H9 (cell line): ENCODE measurements around the gene TARBP1. TPM values are rescaled to one million over a fixed set of nuclear protein-coding genes. Genes with fewer than 3 reads are reported as not detected.

ENCODE experiments used
- DNase-seq: peaks from one replicate; pipeline ENCODE4 v3.0.0-alpha.2; 2017
- H2AFZ ChIP-seq: one replicate; pipeline ENCODE4 v1.6.1; 2013; ENCODE audit warnings: mild to moderate bottlenecking, low read length, control low read depth, moderate library complexity
- H2AK5ac ChIP-seq: 2 replicates; pipeline ENCODE4 v1.6.1; 2013; ENCODE audit warnings: low read length, control low read depth, mixed read lengths; ENCODE audit not compliant: insufficient read length
- H2BK120ac ChIP-seq: one replicate; pipeline ENCODE4 v1.6.1; 2013; ENCODE audit warnings: low read depth, mild to moderate bottlenecking, low read length, control low read depth, inconsistent platforms; ENCODE audit not compliant: poor library complexity, severe bottlenecking
- H2BK12ac ChIP-seq: 2 replicates; pipeline ENCODE4 v1.6.1; 2013; ENCODE audit warnings: low read length, control low read depth, mixed read lengths, low read depth; ENCODE audit not compliant: insufficient read length
- H2BK15ac ChIP-seq: 2 replicates; pipeline ENCODE4 v1.6.1; 2013; ENCODE audit warnings: low read depth, low read length, control low read depth
- H2BK20ac ChIP-seq: one replicate; pipeline ENCODE4 v1.6.1; 2013; ENCODE audit warnings: low read depth, mild to moderate bottlenecking, low read length, control low read depth, inconsistent platforms; ENCODE audit not compliant: poor library complexity, severe bottlenecking
- H2BK5ac ChIP-seq: 2 replicates; pipeline ENCODE4 v1.6.1; 2013; ENCODE audit warnings: low read length, control low read depth, mixed read lengths; ENCODE audit not compliant: insufficient read length
- H3K14ac ChIP-seq: 2 replicates; pipeline ENCODE4 v1.6.1; 2013; ENCODE audit warnings: low read length, control low read depth; ENCODE audit not compliant: insufficient read depth
- H3K18ac ChIP-seq: 2 replicates; pipeline ENCODE4 v1.6.1; 2013; ENCODE audit warnings: low read depth, mild to moderate bottlenecking, mixed read lengths, low read length, control low read depth; ENCODE audit not compliant: insufficient read length
- H3K23ac ChIP-seq: 2 replicates; pipeline ENCODE4 v1.6.1; 2013; ENCODE audit warnings: low read length, control low read depth, mixed read lengths, low read depth; ENCODE audit not compliant: insufficient read length
- H3K23me2 ChIP-seq: 2 replicates; pipeline ENCODE4 v1.6.1; 2013; ENCODE audit warnings: low read depth, mild to moderate bottlenecking, mixed read lengths, low read length, control low read depth; ENCODE audit not compliant: insufficient read length, poor library complexity, severe bottlenecking
- H3K27ac ChIP-seq: 2 replicates; pipeline ENCODE4 v1.5.1; 2013; ENCODE audit warnings: low read length, control low read depth, mixed read lengths, low read depth; ENCODE audit not compliant: insufficient read length
- H3K27me3 ChIP-seq: 2 replicates; pipeline ENCODE4 v1.6.1; 2013; ENCODE audit warnings: low read length, control low read depth, inconsistent platforms; ENCODE audit not compliant: insufficient read depth
- H3K4ac ChIP-seq: 2 replicates; pipeline ENCODE4 v1.6.1; 2013; ENCODE audit warnings: low read depth, mild to moderate bottlenecking, control low read depth, inconsistent platforms, low read length, moderate library complexity
- H3K4me1 ChIP-seq: 2 replicates; pipeline ENCODE4 v1.6.1; 2013; ENCODE audit warnings: low read length, control low read depth, inconsistent platforms; ENCODE audit not compliant: insufficient read depth
- H3K4me2 ChIP-seq: 2 replicates; pipeline ENCODE4 v1.6.1; 2013; ENCODE audit warnings: low read length, control low read depth, mixed read lengths; ENCODE audit not compliant: insufficient read length, insufficient read depth
- H3K56ac ChIP-seq: 2 replicates; pipeline ENCODE4 v1.6.1; 2013; ENCODE audit warnings: low read depth, mild to moderate bottlenecking, mixed read lengths, low read length, control low read depth; ENCODE audit not compliant: insufficient read length
- H3K79me1 ChIP-seq: 2 replicates; pipeline ENCODE4 v1.6.1; 2013; ENCODE audit warnings: low read depth, mild to moderate bottlenecking, moderate library complexity, low read length, control low read depth, inconsistent platforms; ENCODE audit not compliant: insufficient read depth, poor library complexity, severe bottlenecking
- H3K79me2 ChIP-seq: 2 replicates; pipeline ENCODE4 v1.6.1; 2013; ENCODE audit warnings: low read length, control low read depth, inconsistent platforms; ENCODE audit not compliant: insufficient read depth
- H3K9ac ChIP-seq: 2 replicates; pipeline ENCODE4 v1.6.1; 2013; ENCODE audit warnings: low read length, control low read depth, mixed read lengths; ENCODE audit not compliant: insufficient read length; ENCODE audit errors: extremely low read depth
- H3K9me3 ChIP-seq: one replicate; pipeline ENCODE4 v1.6.1; 2013; ENCODE audit warnings: low read depth, low read length, inconsistent platforms; ENCODE audit not compliant: control insufficient read depth
- H3T11ph ChIP-seq: one replicate; pipeline ENCODE4 v1.6.1; 2013; ENCODE audit warnings: mild to moderate bottlenecking, low read length, control low read depth, inconsistent platforms
- H4K20me1 ChIP-seq: one replicate; pipeline ENCODE4 v1.6.1; 2013; ENCODE audit not compliant: control insufficient read depth, insufficient read length, insufficient read depth
- H4K5ac ChIP-seq: 2 replicates; pipeline ENCODE4 v1.6.1; 2013; ENCODE audit warnings: low read depth, mild to moderate bottlenecking, mixed read lengths, low read length, control low read depth; ENCODE audit not compliant: insufficient read length
- H4K8ac ChIP-seq: replicated peaks from 2 replicates; pipeline ENCODE4 v1.6.1; 2013; ENCODE audit warnings: low read length, control low read depth, mixed read lengths, low read depth; ENCODE audit not compliant: insufficient read length
- H4K91ac ChIP-seq: 2 replicates; pipeline ENCODE4 v1.6.1; 2013; ENCODE audit warnings: low read depth, mild to moderate bottlenecking, moderate library complexity, mixed read lengths, low read length, control low read depth; ENCODE audit not compliant: insufficient read length
- H3K27ac Mint-ChIP-seq, 3 experiments: 2 replicates in 2 of 3; 3 replicates in 1 of 3; pipeline ENCODE4 v1.8.0; 2020 to 2021; ENCODE audit warnings: mixed read lengths in 3 of 3, mild to moderate bottlenecking in 1 of 3, moderate library complexity in 1 of 3
- H3K27me3 Mint-ChIP-seq: 2 replicates; pipeline ENCODE4 v1.8.0; 2021; ENCODE audit warnings: low read depth, mild to moderate bottlenecking, moderate library complexity, mixed read lengths
- H3K36me3 Mint-ChIP-seq, 3 experiments: 2 replicates in 2 of 3; 3 replicates in 1 of 3; pipeline ENCODE4 v1.8.0; 2020 to 2021; ENCODE audit warnings: low read depth in 3 of 3, mixed read lengths in 3 of 3; ENCODE audit not compliant: insufficient read depth in 1 of 3
- H3K4me1 Mint-ChIP-seq, 2 experiments: 2 replicates each; pipeline ENCODE4 v1.8.0; 2020; ENCODE audit warnings: mixed read lengths in 2 of 2
- H3K4me3 Mint-ChIP-seq, 2 experiments: 2 replicates in 1 of 2; 3 replicates in 1 of 2; pipeline ENCODE4 v1.8.0; 2020 to 2021; ENCODE audit warnings: mild to moderate bottlenecking in 2 of 2, mixed read lengths in 2 of 2, moderate library complexity in 1 of 2
- H3K9me3 Mint-ChIP-seq, 2 experiments: 2 replicates in 1 of 2; 3 replicates in 1 of 2; pipeline ENCODE4 v1.8.0; 2020; ENCODE audit warnings: mild to moderate bottlenecking in 2 of 2, mixed read lengths in 2 of 2, moderate library complexity in 1 of 2
- WGBS: extraction: QIAGEN DNeasy Blood & Tissue Kit; methylation state at CpG from one replicate; pipeline ENCODE4 v1.1.7; 2013; ENCODE audit warnings: missing lambda C conversion rate, low lambda C conversion rate, mixed read lengths; ENCODE audit not compliant: insufficient read length; ENCODE audit errors: extremely low coverage; 5-methylcytosine and 5-hydroxymethylcytosine counted together
- total RNA-seq: library from RNA; stranded (reverse); gene quantifications from 2 replicates; pipeline ENCODE4 v1.2.1, GENCODE V29; 2021
- TF ChIP-seq, protein P1 (sequence below): fragments of 200-600 bp; sonication (generic); conservative IDR thresholded peaks from 3 replicates; pipeline ENCODE4 v1.8.0; 2021; ENCODE audit warnings: antibody characterized with exemption, mild to moderate bottlenecking

Gene TARBP1
- total RNA-seq, 1 experiment from 2014 or later, result 20.2 TPM

DNA sequence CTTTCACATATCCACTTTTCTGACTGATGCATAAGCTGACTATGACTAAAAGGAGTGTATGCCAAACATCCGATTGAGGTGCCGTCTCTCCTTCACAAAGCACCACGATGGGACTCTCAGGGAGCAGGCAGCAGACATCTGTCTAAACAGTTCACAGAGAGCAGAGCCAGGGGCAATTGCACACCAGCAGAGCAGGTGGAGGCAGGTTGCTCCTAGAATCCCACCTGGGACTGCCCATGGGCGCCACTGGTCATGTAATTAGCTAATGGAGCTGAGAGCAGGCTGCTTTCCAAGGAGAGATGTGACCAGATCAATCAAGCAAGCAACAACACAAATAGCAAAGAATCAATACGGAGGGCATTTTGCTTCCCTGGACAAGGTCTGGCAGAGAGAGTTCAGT, 136.2 kb downstream of the TARBP1 start:
- no peak overlapping the region for H3K27ac ChIP-seq
- H2BK5ac ChIP-seq, result no peak overlapping the region
- H2BK15ac ChIP-seq, result no peak overlapping the region
- no peak overlapping the region for H3K14ac ChIP-seq
- no peak overlapping the region for H2AK5ac ChIP-seq
- no peak overlapping the region for H2AFZ ChIP-seq
- H4K20me1 ChIP-seq, result no peaks in the 10 kb centered on the region
- H3K79me1 ChIP-seq, result no peaks in the 10 kb centered on the region
- no peak overlapping the region for H4K8ac ChIP-seq
- no peak overlapping the region for H2BK12ac ChIP-seq
- H3K4me2 ChIP-seq, result no peak overlapping the region
- no peak overlapping the region for H3K56ac ChIP-seq
- Mint-ChIP-seq H3K4me1 (no peaks in the 10 kb centered on the region), H3K27ac (no peak overlapping the region), H3K27me3 (peaks cover 2% of the 10 kb centered on the region; the same call in 1 of the 2 replicates), H3K36me3 (peaks cover 0 to 2% (median 0%) of the 10 kb centered on the region in 3 experiments; a peak in 3 of 7 replicates), H3K4me3 (no peak overlapping the region), H3K9me3 (peaks cover 20 to 21% of the 10 kb centered on the region in 2 experiments)
- H3K23ac ChIP-seq, result no peak overlapping the region
- no peaks in the 10 kb centered on the region for H3K9me3 ChIP-seq
- H3K9ac ChIP-seq, result no peak overlapping the region
- TF ChIP-seq, protein P1, sequence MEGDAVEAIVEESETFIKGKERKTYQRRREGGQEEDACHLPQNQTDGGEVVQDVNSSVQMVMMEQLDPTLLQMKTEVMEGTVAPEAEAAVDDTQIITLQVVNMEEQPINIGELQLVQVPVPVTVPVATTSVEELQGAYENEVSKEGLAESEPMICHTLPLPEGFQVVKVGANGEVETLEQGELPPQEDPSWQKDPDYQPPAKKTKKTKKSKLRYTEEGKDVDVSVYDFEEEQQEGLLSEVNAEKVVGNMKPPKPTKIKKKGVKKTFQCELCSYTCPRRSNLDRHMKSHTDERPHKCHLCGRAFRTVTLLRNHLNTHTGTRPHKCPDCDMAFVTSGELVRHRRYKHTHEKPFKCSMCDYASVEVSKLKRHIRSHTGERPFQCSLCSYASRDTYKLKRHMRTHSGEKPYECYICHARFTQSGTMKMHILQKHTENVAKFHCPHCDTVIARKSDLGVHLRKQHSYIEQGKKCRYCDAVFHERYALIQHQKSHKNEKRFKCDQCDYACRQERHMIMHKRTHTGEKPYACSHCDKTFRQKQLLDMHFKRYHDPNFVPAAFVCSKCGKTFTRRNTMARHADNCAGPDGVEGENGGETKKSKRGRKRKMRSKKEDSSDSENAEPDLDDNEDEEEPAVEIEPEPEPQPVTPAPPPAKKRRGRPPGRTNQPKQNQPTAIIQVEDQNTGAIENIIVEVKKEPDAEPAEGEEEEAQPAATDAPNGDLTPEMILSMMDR, result no peak
- no peaks in the 10 kb centered on the region for H3K4me1 ChIP-seq
- no CpG with 5 or more reads among the region's 5 CpGs for WGBS
- no peaks in the 10 kb centered on the region for H3K79me2 ChIP-seq
- H4K5ac ChIP-seq, result no peak overlapping the region
- no peak overlapping the region for H2BK20ac ChIP-seq
- no peaks in the 10 kb centered on the region for H3K23me2 ChIP-seq
- no peak overlapping the region for H3T11ph ChIP-seq
- no peak for DNase-seq
- no peak overlapping the region for H3K18ac ChIP-seq
- no peaks in the 10 kb centered on the region for H3K27me3 ChIP-seq
- H2BK120ac ChIP-seq, result no peak overlapping the region
- H3K4ac ChIP-seq, result no peak overlapping the region
- no peak overlapping the region for H4K91ac ChIP-seq

Other genes starting within 250 kb of the TARBP1 start
- 42.3 and 50.3 TPM in 2 replicates for gene COA6, start 105.7 kb downstream of the TARBP1 start, total RNA-seq
- 80.2 and 80.3 TPM in 2 replicates for gene IRF2BP2, start 131.0 kb upstream of the TARBP1 start, total RNA-seq